HG02623 (cell line): Measurements from ENCODE around the gene FOXK1.

Experiments used
- ATAC-seq: cut with Tn5 transposase; IDR thresholded peaks from one replicate; pipeline ENCODE4 v1.9.1; 2021; ENCODE audit warnings: moderate library complexity; ENCODE audit not compliant: unreplicated experiment

Gene FOXK1

DNA sequence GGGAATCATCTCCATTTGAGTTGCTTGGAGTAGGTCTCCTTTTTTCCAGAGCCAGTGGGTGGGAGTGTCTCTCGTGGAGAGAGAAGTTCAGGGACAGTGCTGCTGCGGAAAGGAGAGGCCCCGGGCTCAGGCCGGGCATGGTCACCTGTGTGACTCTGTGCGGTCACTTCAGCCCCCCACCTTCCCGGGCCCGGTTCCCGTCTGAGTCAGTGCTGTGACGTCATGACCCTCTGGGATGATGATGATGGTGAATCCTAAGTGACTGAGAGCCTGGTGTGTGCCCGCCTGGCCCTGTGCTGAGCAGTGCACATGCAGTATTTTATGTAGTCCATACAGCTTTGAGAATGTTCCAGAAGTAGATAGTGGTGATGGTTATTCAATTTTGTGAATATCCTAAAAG, 60.8 kb downstream of the FOXK1 start:
- ATAC-seq: no peak

DNA sequence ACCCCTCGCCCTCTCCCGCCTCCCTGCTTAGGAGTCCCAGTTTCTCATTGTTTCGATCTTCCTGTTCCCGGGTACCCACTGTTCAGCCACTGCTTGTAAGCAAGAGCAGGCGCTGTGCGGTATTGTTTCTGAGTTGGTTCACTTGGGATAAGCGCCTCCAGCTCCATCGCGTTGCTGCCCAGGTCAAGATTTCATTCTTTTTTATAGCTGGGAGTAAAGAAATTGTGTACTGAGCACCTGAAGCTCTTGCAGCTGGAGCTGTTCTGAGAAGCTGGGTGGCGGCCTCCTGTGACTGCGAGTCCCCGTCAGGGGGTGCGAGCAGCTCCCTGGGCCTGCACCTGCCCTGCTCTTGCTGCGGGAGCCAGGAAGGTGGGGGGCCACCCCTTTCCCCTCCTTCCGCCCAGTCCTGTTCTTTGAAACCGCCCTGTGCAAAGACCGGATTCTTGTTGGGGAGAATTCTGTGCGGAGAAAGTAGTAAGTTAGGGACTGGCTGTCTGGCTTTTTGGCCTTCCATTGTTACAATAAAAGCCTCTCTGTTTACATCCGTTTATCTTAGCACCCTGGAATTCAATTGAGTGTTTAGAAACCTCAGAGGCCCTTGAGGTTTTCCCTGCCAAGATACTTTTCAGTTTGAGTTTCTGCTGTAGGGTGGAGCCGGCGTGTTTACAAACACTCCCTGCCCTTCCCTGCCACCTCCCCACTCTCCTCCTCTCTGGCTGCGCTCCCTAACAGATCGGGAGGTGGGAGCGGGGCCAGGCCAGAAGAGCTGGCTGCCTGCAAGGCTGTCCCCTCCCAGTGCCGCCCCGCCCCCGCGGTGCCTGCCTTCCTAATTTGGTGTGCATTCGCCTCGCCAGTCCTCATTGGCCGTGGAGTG, 62.5 kb downstream of the FOXK1 start:
- peak; percentile 76 for ATAC-seq

DNA sequence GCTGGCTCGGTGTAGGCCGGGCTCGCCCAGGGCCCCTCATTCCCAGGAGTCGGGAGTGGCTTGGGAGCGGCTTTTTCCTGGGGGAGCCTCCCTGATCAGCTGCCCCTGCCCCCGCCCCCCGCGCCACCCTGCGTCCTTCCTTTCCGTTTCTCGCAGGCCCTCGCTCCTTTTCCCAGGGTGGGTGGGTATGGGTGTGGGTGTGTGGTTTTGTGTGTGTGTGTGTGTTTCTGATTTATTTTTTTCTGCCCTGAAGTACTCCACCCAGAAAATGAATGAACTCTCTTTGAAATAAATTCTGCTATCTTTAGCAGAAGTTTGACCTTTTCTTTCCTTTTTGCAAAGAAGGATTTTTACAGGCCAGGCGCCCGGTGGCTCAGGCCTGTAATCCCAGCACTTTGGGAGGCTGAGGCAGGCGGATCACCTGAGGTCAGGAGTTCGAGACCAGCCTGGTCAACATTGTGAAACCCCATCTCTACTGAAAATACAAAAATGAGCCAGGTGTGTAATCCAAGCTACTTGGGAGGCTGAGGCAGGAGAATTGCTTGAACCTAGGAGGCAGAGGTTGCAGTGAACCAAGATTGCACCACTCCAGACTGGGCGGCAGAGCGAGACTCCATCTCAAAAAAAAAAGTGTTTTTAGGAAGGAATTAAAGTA, 63.3 kb downstream of the FOXK1 start:
- ATAC-seq: peak; percentile 32

DNA sequence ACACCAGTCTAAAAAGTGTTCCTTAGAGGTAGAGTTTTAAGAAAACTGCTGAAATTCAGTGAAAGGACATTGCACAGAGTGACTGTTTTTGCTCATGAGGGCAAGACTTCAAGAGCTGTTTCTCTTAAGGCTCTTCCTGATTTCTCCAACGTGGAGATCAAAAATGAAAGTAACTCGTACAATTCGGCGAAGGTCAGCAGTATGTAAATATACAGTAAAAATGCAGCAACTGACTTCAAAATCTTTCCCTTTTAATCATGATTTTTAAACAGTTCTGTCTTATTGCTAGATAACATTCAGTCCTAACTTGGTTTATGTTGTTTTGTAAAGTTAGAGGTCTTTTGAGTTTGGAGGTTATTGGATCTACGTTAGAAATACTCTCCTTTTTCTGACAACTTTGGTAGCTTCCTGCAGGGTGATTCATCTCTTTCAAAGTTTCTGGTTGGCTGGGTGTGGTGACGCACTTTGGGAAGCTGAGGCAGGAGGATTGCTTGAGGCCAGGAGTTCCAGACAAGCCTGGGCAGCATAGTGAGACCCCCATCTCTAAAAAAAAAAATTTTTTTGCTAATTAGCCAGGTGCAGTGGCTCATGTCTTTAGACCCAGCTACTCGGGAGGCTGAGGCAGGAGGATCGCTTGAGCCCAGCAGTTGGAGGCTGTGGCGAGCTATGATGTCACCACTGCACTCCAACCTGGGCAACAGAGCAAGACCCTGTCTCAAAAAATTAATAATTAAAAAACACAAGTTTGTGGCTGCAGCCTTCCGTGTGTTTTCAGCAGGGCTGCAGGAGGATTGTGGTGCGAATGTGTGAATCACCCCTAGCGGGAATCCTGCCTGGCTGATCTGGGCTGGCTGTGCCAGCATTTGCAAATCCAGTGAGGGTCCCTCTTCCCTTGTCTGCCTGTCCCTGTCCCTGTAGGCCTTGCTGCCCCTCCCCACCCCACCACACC, 64.2 kb downstream of the FOXK1 start:
- no peak for ATAC-seq

DNA sequence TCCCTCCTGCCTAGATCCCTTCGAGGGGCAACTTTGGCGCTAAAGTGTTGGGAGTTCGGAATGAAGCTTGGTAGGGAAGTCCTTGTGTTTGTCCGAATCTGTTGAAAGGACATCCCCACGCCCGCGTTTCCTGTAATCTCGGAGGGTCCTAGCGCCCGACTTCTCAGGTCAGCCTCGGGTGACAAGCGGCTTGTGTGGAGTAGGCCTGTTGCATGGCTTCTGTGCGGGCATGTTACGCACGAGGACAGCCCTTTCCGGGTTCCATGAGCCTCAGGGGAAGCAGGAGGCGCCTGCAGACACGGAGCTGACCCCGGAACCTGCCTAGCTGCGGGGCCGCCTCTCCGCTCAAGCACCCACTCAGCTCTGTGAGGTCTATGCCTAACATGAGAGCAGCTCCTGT, 64.9 kb downstream of the FOXK1 start:
- no peak for ATAC-seq

DNA sequence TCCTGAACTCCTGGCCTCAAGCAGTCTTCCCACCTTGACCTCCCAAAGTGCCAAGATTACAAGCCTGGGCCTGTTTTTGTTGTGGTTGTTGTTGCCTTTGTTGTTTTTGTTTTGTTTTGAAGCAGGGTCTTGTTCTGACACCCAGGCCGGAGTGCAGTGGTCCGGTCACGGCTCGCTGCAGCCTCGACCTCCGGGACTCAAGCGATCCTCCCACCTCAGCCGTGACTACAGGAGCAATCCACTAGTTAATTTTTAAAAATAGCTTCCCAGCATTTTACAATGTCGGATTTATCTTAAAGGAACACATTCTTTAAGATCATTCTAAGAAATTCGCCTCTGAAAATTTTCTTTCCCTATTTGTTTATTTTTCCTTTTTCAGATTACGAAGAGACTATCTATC, 65.7 kb downstream of the FOXK1 start:
- ATAC-seq: no peak

DNA sequence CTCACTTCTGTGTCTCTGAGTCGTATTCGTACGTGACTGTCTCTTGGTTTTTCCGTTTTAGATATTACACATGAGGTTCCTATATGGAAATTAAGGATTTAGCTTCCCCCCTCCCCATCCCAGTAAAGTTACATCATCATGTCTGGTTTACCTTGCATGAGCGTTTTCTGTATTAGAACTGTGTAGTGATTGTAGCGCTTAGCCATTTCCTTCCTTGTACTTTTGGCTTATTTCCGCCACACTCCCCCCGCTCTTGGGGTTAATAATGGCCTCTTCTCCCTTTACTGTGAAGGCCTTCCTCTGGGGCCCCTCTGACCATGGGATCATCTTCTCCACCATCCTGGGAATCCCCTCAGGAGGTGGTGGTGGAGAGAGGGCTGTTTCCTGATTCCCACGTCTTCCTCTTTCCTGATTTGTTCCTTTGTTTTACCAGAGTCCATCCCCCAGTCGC, 66.2 kb downstream of the FOXK1 start:
- no peak for ATAC-seq

DNA sequence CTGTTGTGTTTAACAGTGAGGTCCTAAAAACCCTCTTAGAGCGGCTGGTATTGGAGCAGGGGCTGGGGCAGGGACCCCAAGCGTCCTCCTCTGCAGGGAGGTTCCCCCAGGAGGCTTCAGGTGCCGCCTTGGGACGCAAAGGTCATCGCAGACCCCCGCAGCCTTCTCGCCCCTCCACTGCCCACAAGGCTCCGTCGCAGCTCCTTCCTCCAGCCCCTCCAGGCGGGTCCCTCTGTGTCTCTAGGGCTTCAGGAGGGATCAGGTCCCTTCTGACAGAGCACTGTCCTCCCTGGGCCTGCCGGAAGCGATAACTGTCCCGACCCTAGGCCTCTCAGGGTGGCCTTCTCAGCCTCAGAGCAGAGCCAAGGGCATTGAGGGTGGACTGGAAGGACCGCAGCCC, 67.3 kb downstream of the FOXK1 start:
- ATAC-seq: no peak

DNA sequence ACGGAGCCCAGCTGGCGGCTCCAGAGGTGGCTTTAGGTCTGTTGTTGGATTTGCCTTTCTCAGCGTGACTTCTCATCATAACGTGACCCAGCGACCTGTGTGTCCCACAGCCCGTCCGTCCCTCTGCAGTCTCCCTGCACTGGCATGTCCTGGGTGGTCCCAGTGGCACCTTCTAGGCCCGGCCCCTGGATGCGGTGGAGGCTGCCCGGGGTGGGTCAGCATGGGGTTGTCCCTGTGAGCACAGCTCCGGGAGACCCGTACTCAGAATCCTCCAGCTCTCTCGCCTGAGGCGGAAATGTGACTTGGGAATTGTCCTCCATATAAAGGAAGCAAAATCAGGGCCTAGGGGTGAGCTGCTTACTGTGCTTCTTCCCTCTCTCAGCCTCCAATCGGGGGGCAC, 67.7 kb downstream of the FOXK1 start:
- ATAC-seq: no peak

DNA sequence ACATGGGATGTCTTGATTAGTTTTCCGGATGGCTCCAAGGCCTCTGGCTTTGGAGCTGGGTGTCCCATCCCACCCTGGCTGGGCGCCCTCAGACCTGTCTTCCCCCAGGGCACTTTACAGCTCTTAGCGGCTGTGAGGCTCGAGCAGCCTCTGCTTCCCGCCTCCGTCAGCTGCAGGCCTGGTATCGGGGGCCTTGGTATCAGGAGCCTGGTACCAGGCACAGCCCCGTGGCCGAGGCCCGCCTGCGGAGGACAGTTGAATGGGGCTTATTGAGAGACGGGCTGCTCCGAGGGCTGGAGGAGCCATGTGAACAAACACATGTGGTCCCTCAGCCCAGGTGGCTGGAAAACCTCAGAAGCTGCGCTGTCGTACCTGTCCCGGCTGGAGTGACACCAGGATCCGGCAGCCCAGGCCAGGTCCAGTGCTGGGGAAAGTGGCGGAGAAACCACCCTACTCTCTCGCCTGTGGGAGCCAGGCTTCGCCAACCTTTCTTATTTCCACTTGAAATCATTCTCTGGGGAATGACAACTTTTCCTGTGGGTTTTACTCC, 69.4 kb downstream of the FOXK1 start:
- ATAC-seq: no peak

DNA sequence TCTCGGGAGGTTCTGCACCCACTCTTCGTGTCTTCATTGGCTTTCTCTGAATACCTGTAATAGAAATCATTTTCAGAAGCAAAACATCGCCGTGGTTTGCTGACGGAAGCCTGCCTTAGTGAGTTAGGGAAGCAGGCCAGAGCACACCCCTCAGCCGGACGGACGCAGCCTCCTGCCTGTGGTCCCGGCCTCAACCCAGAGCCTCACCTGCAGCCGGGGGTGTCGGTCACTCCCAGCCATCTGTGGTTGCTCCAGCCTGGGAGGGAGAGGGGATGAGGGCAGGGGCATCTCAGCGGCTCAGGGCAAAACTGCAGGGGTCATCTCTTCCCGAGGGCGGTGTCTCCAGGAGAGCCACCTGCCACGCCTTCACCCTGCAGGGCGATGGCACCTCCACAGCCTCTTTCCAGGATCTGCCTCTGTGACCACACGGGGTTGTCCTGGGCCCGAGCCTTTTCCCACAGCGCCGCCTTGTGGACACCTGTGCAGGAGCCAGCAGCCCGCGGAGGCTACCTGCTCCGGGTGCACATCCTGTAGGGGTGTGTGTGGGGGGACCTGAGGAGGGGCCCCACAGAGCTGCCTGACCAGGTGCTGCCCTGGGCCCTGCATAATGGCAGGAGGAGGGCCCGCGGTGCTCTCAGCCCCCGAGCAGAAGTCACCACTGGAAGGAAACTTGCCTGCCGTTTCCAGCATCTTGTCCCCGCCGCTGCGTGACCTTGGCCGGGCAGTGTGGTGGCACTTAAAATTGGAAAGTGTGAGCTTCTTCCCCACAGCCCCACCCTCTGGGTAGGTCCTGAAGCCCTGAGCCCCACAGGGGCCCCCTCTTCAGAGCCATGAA, 71.7 kb downstream of the FOXK1 start:
- peak; percentile 83 for ATAC-seq

DNA sequence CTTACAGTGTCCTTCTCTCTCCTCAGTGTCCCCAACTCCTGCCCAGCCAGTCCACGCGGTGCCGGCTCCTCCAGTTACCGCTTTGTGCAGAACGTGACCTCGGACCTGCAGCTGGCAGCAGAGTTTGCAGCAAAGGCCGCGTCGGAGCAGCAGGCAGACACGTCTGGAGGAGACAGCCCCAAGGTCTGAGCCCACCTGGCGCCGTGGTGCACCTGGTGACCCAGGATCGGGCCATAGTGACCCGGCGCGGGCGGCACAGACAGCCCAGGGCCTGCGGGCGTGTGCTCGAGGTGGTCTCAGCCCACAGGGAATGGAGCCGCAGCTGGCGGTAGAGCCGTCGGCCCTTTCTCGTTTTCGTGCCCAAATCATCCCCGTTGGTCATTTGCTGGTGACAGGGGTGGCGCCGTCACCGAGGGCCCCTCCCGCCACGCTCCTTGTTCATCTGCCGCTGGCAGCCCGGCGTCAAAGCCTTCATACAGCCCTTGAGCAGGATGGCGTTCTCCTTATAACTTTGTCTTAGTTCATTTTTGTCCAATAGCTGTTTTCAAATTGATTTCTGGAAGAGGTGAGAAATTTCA, 72.4 kb downstream of the FOXK1 start:
- no peak for ATAC-seq

DNA sequence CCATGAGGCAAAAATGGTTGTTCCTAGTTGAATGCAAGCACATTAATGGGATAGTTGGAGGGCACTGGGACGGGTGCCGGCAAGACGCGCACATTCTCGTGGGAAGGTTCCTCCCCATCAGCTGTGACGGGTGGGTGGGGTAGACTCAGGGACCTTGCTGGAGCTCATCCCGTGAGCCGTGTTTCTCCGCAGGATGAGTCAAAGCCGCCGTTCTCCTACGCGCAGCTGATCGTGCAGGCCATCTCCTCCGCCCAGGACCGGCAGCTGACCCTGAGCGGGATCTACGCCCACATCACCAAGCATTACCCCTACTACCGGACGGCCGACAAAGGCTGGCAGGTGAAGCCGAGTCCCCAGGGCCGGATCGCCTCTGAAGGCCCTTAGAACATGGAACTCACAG, 73.0 kb downstream of the FOXK1 start:
- no peak for ATAC-seq

DNA sequence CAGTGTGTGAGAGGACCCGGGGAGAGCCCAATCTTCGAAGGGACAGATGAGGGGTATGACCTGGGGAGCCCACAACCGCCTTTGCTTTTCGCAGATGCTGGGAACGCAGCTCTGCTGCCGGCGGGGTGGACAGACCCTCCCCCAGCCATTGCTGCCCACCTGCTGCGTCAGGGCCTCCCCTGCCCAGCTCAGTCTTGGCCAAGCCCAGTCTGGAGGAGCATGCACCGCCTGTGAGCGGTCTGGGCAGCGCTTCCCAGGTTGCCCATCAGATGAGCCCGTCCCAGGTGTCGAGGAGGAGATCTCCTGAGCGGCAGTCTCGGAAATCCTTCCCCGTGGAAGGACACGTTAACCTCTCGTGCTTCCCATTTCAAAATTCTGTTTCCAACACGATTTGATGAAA, 76.0 kb downstream of the FOXK1 start:
- ATAC-seq: no peak

DNA sequence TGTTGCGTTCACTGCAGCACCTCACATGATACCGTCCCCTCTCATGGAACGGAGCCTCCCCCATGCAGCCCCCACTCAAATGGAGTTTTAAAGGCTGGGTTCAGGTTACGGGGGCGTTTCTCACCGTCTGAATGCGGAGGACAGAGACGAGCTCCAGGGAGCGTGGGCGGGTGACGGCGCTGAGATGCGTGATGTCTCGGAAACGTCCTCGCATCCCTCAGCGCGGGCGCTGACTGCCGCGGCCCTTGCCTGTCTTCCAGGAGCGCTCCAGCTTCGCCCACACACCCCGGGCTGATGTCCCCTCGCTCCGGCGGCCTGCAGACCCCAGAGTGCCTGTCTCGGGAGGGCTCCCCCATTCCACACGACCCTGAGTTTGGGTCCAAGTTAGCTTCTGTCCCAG, 76.7 kb downstream of the FOXK1 start:
- no peak for ATAC-seq

DNA sequence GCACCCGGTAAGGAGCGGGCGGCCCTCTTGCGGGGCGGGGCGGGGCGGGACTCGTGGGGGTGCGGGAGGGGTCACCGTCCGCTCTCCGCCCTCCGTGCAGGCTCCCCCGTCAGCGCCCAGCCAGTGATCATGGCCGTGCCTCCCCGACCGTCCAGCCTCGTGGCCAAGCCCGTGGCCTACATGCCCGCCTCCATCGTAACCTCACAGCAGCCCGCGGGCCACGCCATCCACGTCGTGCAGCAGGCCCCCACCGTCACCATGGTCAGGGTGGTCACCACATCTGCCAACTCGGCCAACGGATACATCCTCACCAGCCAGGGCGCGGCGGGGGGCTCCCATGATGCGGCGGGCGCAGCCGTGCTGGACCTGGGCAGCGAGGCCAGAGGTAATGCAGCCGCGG, 77.1 kb downstream of the FOXK1 start:
- no peak for ATAC-seq

DNA sequence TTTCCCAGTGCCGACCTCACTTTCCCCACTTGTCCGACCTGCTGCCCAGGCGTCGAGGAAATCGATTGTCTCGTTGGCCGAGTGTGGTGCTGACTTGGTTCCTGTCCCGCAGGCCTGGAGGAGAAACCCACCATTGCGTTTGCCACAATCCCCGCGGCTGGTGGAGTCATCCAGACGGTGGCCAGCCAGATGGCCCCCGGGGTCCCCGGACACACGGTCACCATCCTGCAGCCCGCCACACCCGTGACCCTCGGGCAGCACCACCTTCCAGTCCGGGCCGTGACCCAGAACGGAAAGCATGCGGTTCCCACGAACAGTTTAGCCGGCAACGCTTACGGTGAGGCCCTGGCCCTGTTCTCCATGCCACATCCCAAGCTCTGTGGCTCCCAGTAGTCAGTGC, 78.9 kb downstream of the FOXK1 start:
- no peak for ATAC-seq

DNA sequence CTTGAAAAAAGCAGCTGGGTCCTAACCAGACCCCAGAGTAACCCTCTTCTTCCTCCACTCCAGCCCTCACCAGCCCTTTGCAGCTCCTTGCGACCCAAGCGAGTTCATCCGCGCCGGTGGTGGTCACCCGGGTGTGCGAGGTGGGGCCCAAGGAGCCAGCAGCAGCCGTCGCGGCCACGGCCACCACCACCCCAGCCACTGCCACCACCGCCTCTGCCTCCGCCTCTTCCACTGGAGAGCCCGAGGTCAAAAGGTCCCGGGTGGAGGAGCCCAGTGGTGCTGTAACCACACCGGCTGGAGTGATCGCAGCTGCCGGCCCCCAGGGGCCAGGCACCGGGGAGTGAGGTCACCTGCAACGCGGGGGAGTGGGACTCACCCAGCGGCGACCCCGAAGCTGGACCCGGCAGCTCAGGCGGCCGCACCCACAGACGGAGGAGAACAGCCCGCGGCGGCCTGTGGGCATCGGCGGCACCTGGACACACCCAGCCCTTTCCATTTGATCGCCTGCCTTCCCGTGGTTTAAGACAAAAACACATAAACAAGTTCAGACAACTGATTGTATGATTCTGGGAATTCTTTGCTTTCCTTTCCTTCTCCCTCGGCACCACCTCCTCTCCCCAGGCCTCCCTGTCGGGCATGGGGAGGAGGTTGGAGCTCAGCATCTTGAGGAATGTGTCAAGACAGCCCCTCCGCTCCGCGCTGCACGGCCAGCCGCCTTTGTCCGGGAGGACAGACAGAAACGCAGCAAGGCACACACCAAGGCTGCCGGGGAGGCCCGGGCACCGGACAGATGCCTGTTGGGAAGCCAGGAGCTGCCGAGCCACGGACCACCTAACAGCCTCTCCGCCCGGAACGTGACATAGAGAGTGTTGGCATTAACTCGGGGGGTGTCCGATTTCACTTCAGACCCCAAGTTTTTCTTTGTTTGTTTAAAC, 80.3 kb downstream of the FOXK1 start:
- no peak for ATAC-seq
